HepG2 (cell line): ENCODE measurements around the gene ANKRD40. TPM values are rescaled to one million over a fixed set of nuclear protein-coding genes. Genes with fewer than 3 reads are reported as not detected.
A peak's percentile ranks its signal among the peaks of the same experiment; 100 is the strongest.

Experiments used
- AHR ChIP-seq: IDR thresholded peaks from 2 replicates; pipeline ENCODE4 v1.6.1; 2018; ENCODE audit warnings: missing genetic modification reagents, missing compliant biosample characterization
- ATF4 ChIP-seq, 2 experiments: fragments of 450-650 bp in 1 of 2; sonication (generic) in 1 of 2; formaldehyde crosslinking; IDR thresholded peaks; 2 replicates each; pipeline versions ENCODE4 v1.5.0 to v1.8.0; 2020 to 2022; ENCODE audit warnings: mild to moderate bottlenecking in 1 of 2, missing genetic modification reagents in 1 of 2
- BHLHE40 ChIP-seq: IDR thresholded peaks from 2 replicates; pipeline ENCODE4 v1.6.1; 2011; ENCODE audit warnings: low read length, improper control_type of control experiment
- CBX1 ChIP-seq: IDR thresholded peaks from one replicate; pipeline ENCODE4 v1.6.1; 2016; ENCODE audit warnings: antibody characterized with exemption, low read depth
- CERS6 ChIP-seq: sonication (generic); formaldehyde crosslinking; IDR thresholded peaks from 2 replicates; pipeline ENCODE4 v1.5.0; 2020; ENCODE audit warnings: missing genetic modification reagents
- HOMEZ ChIP-seq: IDR thresholded peaks from 2 replicates; pipeline ENCODE4 v1.6.1; 2016; ENCODE audit warnings: low read depth
- KMT2B ChIP-seq: IDR thresholded peaks from 2 replicates; pipeline ENCODE4 v1.6.1; 2016; ENCODE audit warnings: missing genetic modification reagents, missing compliant biosample characterization
- NKX3-1 ChIP-seq: sonication (generic); formaldehyde crosslinking; IDR thresholded peaks from 2 replicates; pipeline ENCODE4 v1.5.0; 2020; ENCODE audit warnings: missing genetic modification reagents
- PAWR ChIP-seq: sonication (generic); formaldehyde crosslinking; IDR thresholded peaks from 2 replicates; pipeline ENCODE4 v1.4.0; 2020; ENCODE audit warnings: missing genetic modification reagents, mild to moderate bottlenecking, borderline replicate concordance
- TBX3 ChIP-seq: fragments of 450-650 bp; IDR thresholded peaks from 2 replicates; pipeline ENCODE4 v1.6.1; 2017; ENCODE audit warnings: antibody characterized with exemption, mild to moderate bottlenecking, inconsistent platforms, borderline replicate concordance
- TCF7L2 ChIP-seq: IDR thresholded peaks from 2 replicates; pipeline ENCODE4 v1.6.1; 2011; ENCODE audit warnings: mild to moderate bottlenecking, low read depth, low read length, moderate library complexity
- TEF ChIP-seq: sonication (generic); formaldehyde crosslinking; IDR thresholded peaks from 2 replicates; pipeline ENCODE4 v1.5.0; 2020; ENCODE audit warnings: missing genetic modification reagents
- ZBTB14 ChIP-seq: sonication (generic); formaldehyde crosslinking; IDR thresholded peaks from 2 replicates; pipeline ENCODE4 v1.4.0; 2020; ENCODE audit warnings: missing genetic modification reagents
- ZBTB8A ChIP-seq: sonication (generic); formaldehyde crosslinking; IDR thresholded peaks from 2 replicates; pipeline ENCODE4 v1.4.0; 2020; ENCODE audit warnings: mild to moderate bottlenecking, low read depth, missing genetic modification reagents, borderline replicate concordance
- ZFP36L2 ChIP-seq: sonication (generic); formaldehyde crosslinking; IDR thresholded peaks from 2 replicates; pipeline ENCODE4 v1.4.0; 2020; ENCODE audit warnings: missing genetic modification reagents
- ZNF230 ChIP-seq: sonication (generic); formaldehyde crosslinking; IDR thresholded peaks from 2 replicates; pipeline ENCODE4 v1.4.0; 2020; ENCODE audit warnings: mild to moderate bottlenecking, missing genetic modification reagents
- ZNF362 ChIP-seq: sonication (generic); formaldehyde crosslinking; IDR thresholded peaks from 2 replicates; pipeline ENCODE4 v1.4.0; 2020; ENCODE audit warnings: missing genetic modification reagents, mild to moderate bottlenecking, borderline replicate concordance
- ZNF569 ChIP-seq: sonication (generic); formaldehyde crosslinking; IDR thresholded peaks from 2 replicates; pipeline ENCODE4 v1.5.0; 2020; ENCODE audit warnings: mild to moderate bottlenecking, missing genetic modification reagents, moderate library complexity, borderline replicate concordance
- ZNF710 ChIP-seq: sonication (generic); formaldehyde crosslinking; IDR thresholded peaks from 2 replicates; pipeline ENCODE4 v1.5.0; 2020; ENCODE audit warnings: mild to moderate bottlenecking, missing genetic modification reagents, borderline replicate concordance
- ZNF776 ChIP-seq: sonication (generic); formaldehyde crosslinking; IDR thresholded peaks from 2 replicates; pipeline ENCODE4 v1.4.0; 2020; ENCODE audit warnings: mild to moderate bottlenecking, missing genetic modification reagents
- polyA plus RNA-seq, 8 experiments: library from polyadenylated mRNA; depleted of rRNA in 3 of 8; stranded (reverse) in 7 of 8; unstranded in 1 of 8; fragments of >200 nt; fragmentation: Illumina TruSeq in 4 of 8; extraction: Trizol in 4 of 8; gene quantifications; 2 replicates each; pipeline versions ENCODE4 v1.2.1 to v1.2.3, GENCODE V29; 2011 to 2016; ENCODE audit warnings: low read depth in 4 of 8, missing spikeins in 1 of 8, mixed read lengths in 1 of 8; ENCODE audit not compliant: insufficient read depth in 1 of 8
- total RNA-seq, 5 experiments: library from RNA; depleted of rRNA; stranded (reverse); fragments of >200 nt; fragmentation: Illumina TruSeq; extraction: Trizol; gene quantifications; 2 replicates each; pipeline ENCODE4 v1.2.3, GENCODE V29; 2016; ENCODE audit warnings: low read depth in 1 of 5

The ANKRD40 gene
- total and polyA plus RNA-seq, 2 of the 13 experiments (the other 11 are each of a cell fraction or from before 2014, with no cell fraction given), result 35.0 to 46.4 TPM

GRCh38 chr17:50719144-50719923, 11.6 kb upstream of the ANKRD40 start, which contains the start of gene LUC7L3 (continued):
- no peak for TF ChIP-seq ZNF362 (CRISPR knock-in tag)
- peak; percentile 37 for TF ChIP-seq TBX3
- TF ChIP-seq ZNF710 (CRISPR knock-in tag), result no peak
- no peak; the same call in 1 of the 2 replicates for TF ChIP-seq ZBTB14
- peak; percentile 95; the same call in 1 of the 2 replicates for TF ChIP-seq ZBTB8A (CRISPR knock-in tag)
- TF ChIP-seq TCF7L2, result no peak
- TF ChIP-seq ZNF776 (CRISPR knock-in tag), result peak; percentile 96; the same call in 1 of the 2 replicates
- peak; percentile 69 for TF ChIP-seq NKX3-1
- TF ChIP-seq ZNF230 (CRISPR knock-in tag), result peak; percentile 88; the same call in 1 of the 2 replicates
- peak; percentile 91 for TF ChIP-seq KMT2B (CRISPR knock-in tag)
- TF ChIP-seq HOMEZ (CRISPR knock-in tag), result peak; percentile 55
- no peak for TF ChIP-seq PAWR (CRISPR knock-in tag)
- TF ChIP-seq TEF (CRISPR knock-in tag), result peak; percentile 10; the same call in 1 of the 2 replicates
- peak in 1 of 2 experiments; percentile 56; a peak in 1 of 4 replicates for TF ChIP-seq ATF4 (CRISPR knock-in tag; IDR thresholded peaks at IDR 0.05)
- peak; percentile 21 for TF ChIP-seq CBX1
- peak; percentile 15; the same call in 1 of the 2 replicates for TF ChIP-seq BHLHE40
- TF ChIP-seq ZNF569, result peak; percentile 82; the same call in 1 of the 2 replicates
- peak; percentile 86; the same call in 1 of the 2 replicates for TF ChIP-seq ZFP36L2 (CRISPR knock-in tag)
- peak; percentile 56; the same call in 1 of the 2 replicates for TF ChIP-seq CERS6 (CRISPR knock-in tag)
- TF ChIP-seq AHR (CRISPR knock-in tag), result peak; percentile 83; the same call in 1 of the 2 replicates
